ENCODE measurements around the gene EVI5. TPM values are rescaled to one million over a fixed set of nuclear protein-coding genes. Genes with fewer than 3 reads are reported as not detected.
A peak's percentile ranks its signal among the peaks of the same experiment; 100 is the strongest.

The EVI5 gene
- total RNA-seq, 2 donors from 2014 or later, result 45.9 to 48.6 TPM

GRCh38 chr1:92817986-92818764, 33.3 kb upstream of the EVI5 start:
- ATAC-seq (ENCODE audit: insufficient number of reproducible peaks, low FRiP score, low read depth), result no peak
- Histone ChIP-seq H3K27ac (no peak overlapping the region), H3K36me3 (no peaks in the 10 kb centered on the region), H3K9me3 (no peaks in the 10 kb centered on the region), H3K4me3 (no peak overlapping the region), H3K4me1 (ENCODE audit: control insufficient read depth in 1 of 2, low read depth in 2 of 2) (no peaks in the 10 kb centered on the region), H3K27me3 (replicated peaks; ENCODE audit: insufficient read depth) (no peaks in the 10 kb centered on the region)
- no peak for DNase-seq (ENCODE audit: low spot score)
- TF ChIP-seq CTCF (IDR thresholded peaks at IDR 0.05), result peak; percentile 58

GRCh38 chr1:92817137-92817697, 32.3 kb upstream of the EVI5 start:
- no peak for ATAC-seq (ENCODE audit: insufficient number of reproducible peaks, low FRiP score, low read depth)
- Histone ChIP-seq H3K9me3 (no peaks in the 10 kb centered on the region), H3K4me3 (no peak overlapping the region)

GRCh38 chr1:92816732-92817131, 31.8 kb upstream of the EVI5 start:
- TF ChIP-seq CTCF (IDR thresholded peaks at IDR 0.05), result no peak
- no peak overlapping the region for H3K4me3 ChIP-seq
- no peaks in the 10 kb centered on the region for H3K4me1 ChIP-seq (ENCODE audit: control insufficient read depth in 1 of 2, low read depth in 2 of 2)
- H3K27me3 ChIP-seq (replicated peaks; ENCODE audit: insufficient read depth), result no peaks in the 10 kb centered on the region
- no peak for ATAC-seq (ENCODE audit: insufficient number of reproducible peaks, low FRiP score, low read depth)
- no peaks in the 10 kb centered on the region for H3K9me3 ChIP-seq
- DNase-seq (ENCODE audit: low spot score), result no peak
- no peak overlapping the region for H3K27ac ChIP-seq
- no peaks in the 10 kb centered on the region for H3K36me3 ChIP-seq

More at GRCh38 chr1:92817137-92817697, 32.3 kb upstream of the EVI5 start:
- no peak overlapping the region for H3K27ac ChIP-seq
- H3K27me3 ChIP-seq (replicated peaks; ENCODE audit: insufficient read depth), result no peaks in the 10 kb centered on the region
- H3K4me1 ChIP-seq (ENCODE audit: control insufficient read depth in 1 of 2, low read depth in 2 of 2), result no peaks in the 10 kb centered on the region
- no peak for DNase-seq (ENCODE audit: low spot score)
- no peak for TF ChIP-seq CTCF (IDR thresholded peaks at IDR 0.05)
- H3K36me3 ChIP-seq, result no peaks in the 10 kb centered on the region

- DNase-seq (ENCODE audit: low spot score) (no peak), ATAC-seq (ENCODE audit: insufficient number of reproducible peaks, low FRiP score, low read depth) (no peak)
- H3K4me1 ChIP-seq (ENCODE audit: control insufficient read depth in 1 of 2, low read depth in 2 of 2), result peaks cover 4 to 7% of the 10 kb centered on the region in 2 donors
- no peaks in the 10 kb centered on the region for H3K9me3 ChIP-seq
- TF ChIP-seq CTCF (IDR thresholded peaks at IDR 0.05), result no peak
- H3K27me3 ChIP-seq (replicated peaks; ENCODE audit: insufficient read depth), result no peaks in the 10 kb centered on the region
- no peaks in the 10 kb centered on the region for H3K36me3 ChIP-seq
- no peak overlapping the region for H3K4me3 ChIP-seq
- no peak overlapping the region for H3K27ac ChIP-seq
Observed at GRCh38 chr1:92808381-92808780, 23.5 kb upstream of the EVI5 start.

DNA sequence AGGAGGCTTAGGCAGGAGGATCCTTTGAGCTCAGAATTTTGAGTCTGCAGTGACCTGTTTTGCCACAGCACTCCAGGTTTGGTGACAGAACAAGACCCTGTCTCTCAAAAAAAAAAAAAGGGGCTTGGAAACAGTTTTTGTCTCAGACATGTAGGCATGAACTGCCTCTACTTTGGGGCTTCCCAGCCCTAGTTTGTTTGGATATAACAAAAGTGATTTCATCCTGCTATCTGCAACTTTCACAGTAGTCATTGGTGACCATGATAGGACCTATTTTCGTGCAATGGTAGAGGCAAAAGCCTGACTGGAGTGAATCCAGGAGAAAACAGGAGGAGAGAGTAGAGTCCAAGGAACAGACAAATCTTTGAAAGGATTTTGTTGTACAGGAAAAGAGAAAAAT, 20.3 kb upstream of the EVI5 start:
- H3K36me3 ChIP-seq, result no peaks in the 10 kb centered on the region
- peak overlapping the region; percentile 23 to 61 for H3K27ac ChIP-seq

More for the DNA sequence above, 20.3 kb upstream of the EVI5 start:
- peak overlapping the region; percentile 28 for H3K4me3 ChIP-seq
- no peak for TF ChIP-seq CTCF (IDR thresholded peaks at IDR 0.05)
- H3K27me3 ChIP-seq (replicated peaks; ENCODE audit: insufficient read depth), result no peaks in the 10 kb centered on the region
- H3K4me1 ChIP-seq (ENCODE audit: control insufficient read depth in 1 of 2, low read depth in 2 of 2), result peaks cover 7 to 8% of the 10 kb centered on the region in 2 donors
- no peak for ATAC-seq (ENCODE audit: insufficient number of reproducible peaks, low FRiP score, low read depth)
- DNase-seq (ENCODE audit: low spot score), result no peak
- no peaks in the 10 kb centered on the region for H3K9me3 ChIP-seq
